ENCODE measurements around the gene IRF2BP2.

- TF ChIP-seq, protein P1, sequence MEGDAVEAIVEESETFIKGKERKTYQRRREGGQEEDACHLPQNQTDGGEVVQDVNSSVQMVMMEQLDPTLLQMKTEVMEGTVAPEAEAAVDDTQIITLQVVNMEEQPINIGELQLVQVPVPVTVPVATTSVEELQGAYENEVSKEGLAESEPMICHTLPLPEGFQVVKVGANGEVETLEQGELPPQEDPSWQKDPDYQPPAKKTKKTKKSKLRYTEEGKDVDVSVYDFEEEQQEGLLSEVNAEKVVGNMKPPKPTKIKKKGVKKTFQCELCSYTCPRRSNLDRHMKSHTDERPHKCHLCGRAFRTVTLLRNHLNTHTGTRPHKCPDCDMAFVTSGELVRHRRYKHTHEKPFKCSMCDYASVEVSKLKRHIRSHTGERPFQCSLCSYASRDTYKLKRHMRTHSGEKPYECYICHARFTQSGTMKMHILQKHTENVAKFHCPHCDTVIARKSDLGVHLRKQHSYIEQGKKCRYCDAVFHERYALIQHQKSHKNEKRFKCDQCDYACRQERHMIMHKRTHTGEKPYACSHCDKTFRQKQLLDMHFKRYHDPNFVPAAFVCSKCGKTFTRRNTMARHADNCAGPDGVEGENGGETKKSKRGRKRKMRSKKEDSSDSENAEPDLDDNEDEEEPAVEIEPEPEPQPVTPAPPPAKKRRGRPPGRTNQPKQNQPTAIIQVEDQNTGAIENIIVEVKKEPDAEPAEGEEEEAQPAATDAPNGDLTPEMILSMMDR (IDR thresholded peaks at IDR 0.05; ENCODE audit: insufficient read depth, low read depth, low read length) = no peak
- TF ChIP-seq EZH2 (IDR thresholded peaks at IDR 0.05; ENCODE audit: insufficient read depth, low read length) = no peak
Observed at GRCh38 chr1:234642428-234642827, 32.5 kb upstream of the IRF2BP2 start.
